ENCODE measurements around the gene B9D1. TPM values are rescaled to one million over a fixed set of nuclear protein-coding genes. Genes with fewer than 3 reads are reported as not detected.
A peak's percentile ranks its signal among the peaks of the same experiment; 100 is the strongest.

The B9D1 gene
- total and polyA plus RNA-seq, 8 donors, result 6.6 to 39.6 (median 12.5) TPM

DNA sequence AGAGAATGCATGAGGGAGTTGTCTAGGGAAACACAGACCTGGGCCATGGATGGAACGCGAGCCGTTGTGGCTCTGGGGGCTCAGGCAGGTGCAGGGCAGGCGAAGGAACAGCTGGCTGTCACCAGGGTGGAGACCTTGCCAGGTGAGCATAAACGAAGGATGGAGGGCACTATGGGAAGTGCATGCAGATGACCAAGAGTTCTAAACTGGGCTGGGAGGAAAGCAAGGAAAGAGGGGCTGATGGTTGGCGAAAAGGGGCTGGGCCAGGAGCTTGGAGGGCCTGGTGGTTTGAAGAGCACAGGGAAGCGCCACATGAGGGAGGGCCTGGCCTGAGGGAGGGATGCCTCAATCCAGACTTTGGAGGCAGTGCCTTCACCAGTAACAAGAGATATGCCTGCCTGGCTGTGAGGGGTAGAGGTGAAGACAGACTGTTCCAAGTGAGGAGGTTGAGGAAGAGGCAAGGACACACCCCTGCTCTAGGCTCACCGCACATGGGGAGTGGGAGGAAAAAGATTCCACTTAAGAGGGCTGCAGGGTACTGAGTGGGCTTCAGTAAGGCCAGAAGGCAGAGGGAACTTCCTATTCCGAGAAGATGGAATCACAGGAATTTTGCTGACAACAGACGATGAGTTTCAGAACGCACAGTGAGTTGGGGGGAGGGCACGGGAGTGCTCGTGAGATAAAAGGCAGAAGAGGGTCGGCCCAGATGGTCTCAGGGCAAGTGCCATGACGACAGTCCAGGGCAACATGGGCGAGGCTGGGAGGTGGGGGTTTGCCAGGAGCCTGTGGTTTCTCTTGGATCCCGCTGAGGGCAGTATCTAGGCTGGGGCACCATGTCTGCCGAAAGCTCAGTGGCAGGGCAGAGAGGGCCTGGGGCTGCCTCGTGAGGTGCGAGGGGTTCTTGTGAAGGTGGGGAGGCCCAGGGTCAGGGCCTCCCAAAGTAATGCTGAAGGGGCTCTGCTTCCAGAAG lies 20.6 kb downstream of the B9D1 start:
- Histone ChIP-seq H3K27me3 (no peaks in the 10 kb centered on the region), H3K4me3 (no peak overlapping the region), H3K36me3 (no peaks in the 10 kb centered on the region), H3K9me3 (no peaks in the 10 kb centered on the region), H3K27ac (no peak overlapping the region), H3K4me1 (peaks cover 0 to 3% (median 0%) of the 10 kb centered on the region in 3 donors)
- FAIRE-seq (no peak), ATAC-seq (no peak), DNase-seq (peak in 1 of 6 donors; percentile 49)
- intact Hi-C loops (cut with DNase I), result no loop called here
- TF ChIP-seq, protein P1, sequence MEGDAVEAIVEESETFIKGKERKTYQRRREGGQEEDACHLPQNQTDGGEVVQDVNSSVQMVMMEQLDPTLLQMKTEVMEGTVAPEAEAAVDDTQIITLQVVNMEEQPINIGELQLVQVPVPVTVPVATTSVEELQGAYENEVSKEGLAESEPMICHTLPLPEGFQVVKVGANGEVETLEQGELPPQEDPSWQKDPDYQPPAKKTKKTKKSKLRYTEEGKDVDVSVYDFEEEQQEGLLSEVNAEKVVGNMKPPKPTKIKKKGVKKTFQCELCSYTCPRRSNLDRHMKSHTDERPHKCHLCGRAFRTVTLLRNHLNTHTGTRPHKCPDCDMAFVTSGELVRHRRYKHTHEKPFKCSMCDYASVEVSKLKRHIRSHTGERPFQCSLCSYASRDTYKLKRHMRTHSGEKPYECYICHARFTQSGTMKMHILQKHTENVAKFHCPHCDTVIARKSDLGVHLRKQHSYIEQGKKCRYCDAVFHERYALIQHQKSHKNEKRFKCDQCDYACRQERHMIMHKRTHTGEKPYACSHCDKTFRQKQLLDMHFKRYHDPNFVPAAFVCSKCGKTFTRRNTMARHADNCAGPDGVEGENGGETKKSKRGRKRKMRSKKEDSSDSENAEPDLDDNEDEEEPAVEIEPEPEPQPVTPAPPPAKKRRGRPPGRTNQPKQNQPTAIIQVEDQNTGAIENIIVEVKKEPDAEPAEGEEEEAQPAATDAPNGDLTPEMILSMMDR (IDR thresholded peaks at IDR 0.05), result no peak
- WGBS, 2 donors, result 77 to 79% methylated on average over 20 of the region's 20 CpGs

DNA sequence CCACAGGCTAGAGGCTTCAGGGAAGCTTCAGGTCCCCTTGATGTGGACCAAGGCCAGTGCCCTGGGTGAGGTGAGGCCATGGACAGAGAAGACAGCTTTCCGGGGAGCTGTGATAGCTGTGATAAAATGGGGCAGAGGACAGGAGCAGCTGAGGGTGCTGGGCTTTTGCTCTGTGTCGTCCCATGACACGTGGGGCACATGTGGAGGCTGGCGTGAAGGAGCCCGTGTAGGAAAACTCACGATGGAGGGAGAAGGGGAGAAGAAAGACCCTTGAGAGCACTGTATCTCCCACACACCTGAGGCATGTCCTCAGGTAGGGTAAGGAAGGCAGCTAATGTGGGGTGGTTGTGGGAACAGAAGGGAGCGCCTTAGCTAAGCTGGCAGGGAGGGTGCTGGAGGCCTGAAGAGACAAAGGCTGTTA lies 21.3 kb downstream of the B9D1 start:
- DNase-seq, result peak in 1 of 6 donors; percentile 38
- TF ChIP-seq, protein P1 (IDR thresholded peaks at IDR 0.05), result no peak
- ATAC-seq, result no peak
- WGBS, 2 donors, result 65 to 69% methylated on average over 7 of the region's 7 CpGs
- intact Hi-C loops (cut with DNase I), result no loop called here
- Histone ChIP-seq H3K27me3 (no peaks in the 10 kb centered on the region), H3K9me3 (no peaks in the 10 kb centered on the region), H3K36me3 (no peaks in the 10 kb centered on the region), H3K4me3 (no peak overlapping the region), H3K27ac (no peak overlapping the region), H3K4me1 (peaks cover 0 to 3% (median 0%) of the 10 kb centered on the region in 3 donors)
- FAIRE-seq, result no peak

DNA sequence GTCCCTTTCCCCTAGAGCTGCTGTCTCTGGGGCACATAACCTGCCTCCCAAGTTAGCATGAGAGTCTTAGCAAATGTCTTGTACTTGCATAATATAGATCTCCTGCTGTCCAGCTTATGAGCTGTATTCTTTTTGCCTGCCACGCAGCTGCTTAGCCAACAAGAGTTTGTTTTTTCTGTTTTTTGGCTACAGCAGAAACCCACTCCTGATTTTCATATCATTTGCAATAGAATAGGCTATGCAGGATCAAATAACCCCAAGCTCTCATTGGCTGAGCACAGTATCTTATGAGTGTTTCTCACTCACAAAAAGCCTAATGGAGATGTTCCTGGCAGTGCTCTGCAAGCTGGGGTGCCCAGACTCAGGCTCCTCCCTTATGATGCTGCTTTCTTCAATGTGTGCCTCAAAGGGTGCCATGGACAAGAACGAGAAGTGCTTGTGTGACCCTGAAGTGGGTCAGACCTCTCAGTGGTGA lies 23.1 kb downstream of the B9D1 start:
- ATAC-seq (no peak), DNase-seq (peak in 1 of 6 donors; percentile 2), FAIRE-seq (no peak)
- Histone ChIP-seq H3K27me3 (no peaks in the 10 kb centered on the region), H3K27ac (no peak overlapping the region), H3K4me3 (no peak overlapping the region), H3K36me3 (peaks cover 0 to 3% (median 0%) of the 10 kb centered on the region in 3 donors), H3K9me3 (no peaks in the 10 kb centered on the region), H3K4me1 (peaks cover 0 to 3% (median 0%) of the 10 kb centered on the region in 3 donors)
- intact Hi-C loops (cut with DNase I), result no loop called here
- 79 to 82% methylated on average over 2 of the region's 2 CpGs for WGBS, 2 donors
- TF ChIP-seq, protein P1 (IDR thresholded peaks at IDR 0.05), result no peak

DNA sequence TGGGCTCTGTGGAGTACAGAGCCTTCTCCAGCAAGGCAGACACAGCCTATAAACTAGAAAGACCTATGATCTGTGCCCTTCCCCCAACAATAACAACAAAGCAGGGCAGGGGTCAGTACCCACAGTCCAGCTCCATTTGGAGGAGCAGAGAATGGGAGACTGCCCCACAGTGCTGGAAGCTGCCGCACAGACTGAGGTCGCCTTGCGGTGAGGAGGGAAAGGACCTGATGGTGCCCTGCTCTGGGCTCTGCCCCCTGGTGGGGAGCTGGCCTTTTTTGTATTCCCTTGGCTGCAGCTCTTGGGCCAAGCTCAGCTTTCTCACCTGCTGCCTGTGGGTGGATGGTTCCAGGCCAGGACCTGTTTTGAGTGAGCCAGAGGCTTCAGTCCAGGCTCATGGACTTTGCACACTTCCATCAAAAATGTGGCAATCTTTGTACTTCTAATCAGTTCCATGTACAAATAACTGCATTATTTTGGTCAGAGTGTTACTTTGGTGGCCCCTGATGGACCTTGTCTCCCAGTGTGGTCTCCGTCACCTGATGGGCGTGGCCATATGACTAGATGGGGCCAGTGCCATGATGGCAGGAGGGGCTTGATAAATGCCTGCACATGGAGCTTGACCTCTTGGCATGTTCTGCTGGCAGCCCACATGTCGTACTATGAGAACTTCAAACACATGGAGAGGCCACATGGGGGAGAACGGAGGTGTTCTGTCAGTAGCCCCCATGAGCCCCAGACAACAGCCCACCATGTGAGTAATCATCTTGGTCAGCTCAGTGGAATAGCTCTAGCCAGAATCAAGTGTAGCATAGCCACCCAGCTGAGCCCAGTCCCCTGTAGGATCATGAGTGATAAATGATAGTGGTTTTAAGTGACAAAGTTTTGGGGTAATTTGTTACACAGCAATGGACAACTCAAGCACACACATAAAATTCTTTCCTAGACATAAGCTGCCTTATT lies 24.2 kb downstream of the B9D1 start:
- Histone ChIP-seq H3K27me3 (no peaks in the 10 kb centered on the region), H3K4me1 (peaks cover 0 to 3% (median 0%) of the 10 kb centered on the region in 3 donors), H3K9me3 (no peaks in the 10 kb centered on the region), H3K36me3 (peaks cover 0 to 4% (median 0%) of the 10 kb centered on the region in 3 donors), H3K27ac (peak overlapping the region in 1 of 4 donors; percentile 28), H3K4me3 (no peak overlapping the region)
- FAIRE-seq (no peak), DNase-seq (peak; percentile 66 to 87 (median 82)), ATAC-seq (peak; percentile 89 to 94 (median 90))
- TF ChIP-seq, protein P1 (IDR thresholded peaks at IDR 0.05), result peak; percentile 60 to 79 (median 70)
- intact Hi-C loops (cut with DNase I), result no loop called here
- 35 to 45% methylated on average over 7 of the region's 7 CpGs for WGBS, 2 donors
